ENCODE results near the gene MMP2.

MMP2 gene

DNA sequence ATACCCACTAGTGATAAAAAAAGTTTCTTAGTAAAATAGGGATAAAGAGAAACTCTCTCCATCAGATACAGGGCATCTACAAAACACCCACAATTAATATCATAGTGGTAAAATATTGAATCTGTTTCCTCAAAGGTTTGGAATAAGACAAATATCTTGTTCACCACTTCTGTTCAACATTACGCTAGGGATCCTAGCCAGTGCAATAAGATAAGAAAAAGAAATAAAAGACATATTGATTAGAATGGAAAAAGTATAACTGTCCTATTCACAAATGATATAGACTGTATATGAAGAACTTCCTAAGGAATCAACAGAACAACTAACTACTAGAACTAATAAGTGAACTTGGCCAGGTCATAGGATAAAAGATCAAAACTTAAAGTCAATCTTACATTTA is 42.8 kb downstream of the MMP2 start:
- DNase-seq (ENCODE audit: low spot score), result no peak

DNA sequence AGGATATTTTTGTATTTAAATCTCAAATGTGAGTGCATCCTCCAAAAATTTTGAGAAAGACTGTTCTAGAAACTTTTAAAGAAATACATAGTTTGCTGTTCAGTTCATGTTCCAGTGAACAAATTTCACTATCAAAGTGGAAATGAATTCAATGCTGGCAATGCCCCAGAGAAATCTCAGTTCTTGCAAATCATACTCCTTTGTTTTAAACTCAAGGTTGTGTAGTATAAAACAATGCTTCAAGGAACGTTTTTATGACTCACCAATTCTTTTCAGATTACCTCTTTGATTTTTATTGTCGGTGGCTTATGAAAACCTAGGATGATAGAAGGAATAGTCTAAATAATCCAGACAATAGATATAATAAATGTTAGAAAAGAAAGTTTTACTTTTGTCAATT is 47.4 kb downstream of the MMP2 start:
- no peak for DNase-seq (ENCODE audit: low spot score)

DNA sequence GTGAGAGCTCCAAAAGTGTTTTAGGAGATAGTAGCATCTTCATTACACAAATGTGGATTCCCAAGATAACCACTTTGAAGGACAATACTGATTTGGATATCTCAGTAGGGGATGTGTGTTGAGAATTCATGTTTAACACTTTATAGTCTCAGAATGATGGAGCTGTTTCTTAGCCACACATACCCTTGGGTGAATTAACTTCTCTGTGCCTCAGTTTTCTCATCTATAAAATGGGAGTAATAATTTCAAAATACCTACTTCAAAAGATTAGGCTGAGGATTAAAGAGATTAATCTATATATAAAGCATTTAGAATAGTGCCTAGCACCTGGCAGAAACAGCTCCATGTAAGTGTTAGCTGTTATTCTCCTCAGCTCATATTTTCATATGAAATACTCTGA is 48.9 kb downstream of the MMP2 start:
- no peak for DNase-seq (ENCODE audit: low spot score)

DNA sequence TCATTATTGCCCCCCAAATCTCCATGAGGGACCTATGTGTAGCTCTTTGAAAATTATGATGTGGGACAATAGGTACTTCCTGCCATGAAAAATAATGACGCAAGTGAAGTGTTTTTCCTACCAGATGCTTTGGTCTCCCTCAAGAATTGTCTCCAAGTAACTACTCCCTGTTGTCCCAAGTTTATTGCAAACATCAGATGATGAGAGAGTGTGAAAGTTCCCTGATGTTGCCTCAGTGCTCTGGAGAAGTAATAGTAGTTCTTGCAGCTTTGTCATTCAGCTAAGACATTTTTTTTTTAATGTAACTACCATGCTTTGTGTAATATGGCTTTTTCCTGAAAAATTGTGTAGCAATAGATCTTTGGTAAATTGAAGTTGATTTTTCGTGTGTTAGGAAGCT is 50.0 kb downstream of the MMP2 start:
- no peak for DNase-seq (ENCODE audit: low spot score)

DNA sequence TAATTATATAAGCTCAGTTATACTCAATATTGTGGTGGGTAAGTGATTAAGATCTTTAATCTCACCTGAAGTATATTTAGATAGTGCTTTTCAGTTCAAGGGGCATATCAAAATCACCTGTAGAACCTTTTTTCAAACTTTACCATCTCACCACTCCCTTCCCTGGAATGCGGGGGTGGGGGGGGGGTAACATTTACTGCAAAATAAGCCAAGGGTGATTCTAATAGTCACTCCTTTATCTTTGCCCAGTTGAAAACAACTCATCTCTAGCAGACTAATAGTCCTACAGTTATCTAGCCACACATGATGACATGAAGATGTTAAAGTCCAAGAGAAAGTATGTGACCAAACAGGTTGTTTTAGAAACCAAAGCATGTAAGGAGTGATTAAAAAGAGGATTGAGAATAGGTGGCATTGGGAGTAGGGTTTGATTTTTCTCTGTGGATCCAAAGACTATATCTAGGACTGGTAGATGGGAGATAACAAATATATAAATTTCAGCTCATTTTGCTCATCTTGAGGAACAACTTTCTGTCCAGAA is 51.4 kb downstream of the MMP2 start:
- no peak for DNase-seq (ENCODE audit: low spot score)

DNA sequence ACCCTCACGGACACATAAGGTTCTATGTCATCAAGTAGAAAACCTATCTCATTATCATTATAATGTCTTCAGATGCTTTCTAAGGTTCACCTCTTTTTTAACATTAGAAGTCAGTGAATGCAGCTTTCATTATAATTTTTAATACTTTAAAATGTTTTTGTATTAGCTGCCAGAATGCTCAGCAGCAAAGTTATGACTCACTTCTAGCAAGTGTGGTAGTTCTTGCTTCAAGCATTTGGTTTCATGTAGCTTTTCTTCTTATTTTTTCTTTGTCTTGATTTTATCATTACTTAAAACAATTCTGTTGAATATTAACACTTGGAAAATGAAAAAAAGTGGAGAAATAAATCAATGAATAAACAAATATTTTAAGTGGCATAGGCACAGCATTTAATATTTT is 53.2 kb downstream of the MMP2 start:
- DNase-seq (ENCODE audit: low spot score), result no peak

DNA sequence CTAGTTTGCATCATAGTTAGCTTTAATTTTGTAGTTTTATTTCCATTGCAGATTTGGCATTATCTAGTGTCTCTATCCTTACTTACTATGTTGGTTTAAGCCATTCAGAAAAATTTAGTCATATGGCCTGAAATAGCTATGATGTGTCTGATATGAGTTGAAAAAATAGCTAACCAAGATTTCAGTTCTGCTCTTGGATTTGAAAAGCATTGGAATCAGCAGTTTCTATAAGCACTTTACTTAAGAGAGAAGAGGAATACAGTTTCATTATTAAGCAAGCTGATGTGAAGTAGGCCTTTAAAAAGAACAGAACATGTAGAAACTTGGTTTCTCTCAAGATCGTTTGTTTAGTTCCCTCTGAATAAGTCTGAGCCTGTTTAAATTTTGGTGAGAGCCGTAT is 55.8 kb downstream of the MMP2 start:
- no peak for DNase-seq (ENCODE audit: low spot score)

DNA sequence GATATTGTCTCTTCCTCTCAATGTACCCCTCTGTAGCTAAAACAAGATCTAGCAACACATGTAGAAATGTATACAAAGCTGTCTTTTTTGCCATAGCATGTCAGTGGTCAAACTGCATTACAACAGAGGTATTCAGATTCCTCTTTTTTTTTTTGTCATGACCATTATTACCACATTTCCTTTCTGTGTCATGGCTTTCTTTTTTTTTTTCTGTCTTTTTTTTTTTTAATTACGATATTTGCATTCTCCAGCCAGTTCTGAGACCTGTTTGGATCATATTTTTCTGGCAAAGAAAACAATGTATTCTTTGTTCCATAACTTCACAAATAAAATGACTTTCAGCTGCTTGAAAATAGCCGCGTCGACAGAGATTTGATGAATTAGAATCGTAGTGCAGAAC is 60.1 kb downstream of the MMP2 start:
- DNase-seq (ENCODE audit: low spot score), result no peak

DNA sequence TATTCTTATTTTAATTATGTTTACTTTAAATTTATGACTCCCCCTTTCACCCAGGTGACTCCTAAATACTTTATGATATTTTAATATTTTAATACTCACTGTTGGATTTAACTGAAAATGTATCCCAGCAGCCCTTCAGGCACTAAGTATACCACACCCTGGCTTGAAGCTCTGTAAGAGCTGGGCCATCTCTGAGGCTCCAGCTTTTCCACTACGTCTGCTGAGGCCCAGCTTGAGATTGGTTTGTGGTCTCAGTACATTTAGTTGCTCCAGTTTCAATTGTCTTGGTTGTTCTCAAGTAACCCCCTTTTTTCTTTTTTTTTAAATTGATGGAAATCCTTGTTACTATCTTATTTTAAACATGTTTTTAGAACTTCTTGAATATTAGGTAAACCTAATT is 60.5 kb downstream of the MMP2 start:
- DNase-seq (ENCODE audit: low spot score), result no peak

DNA sequence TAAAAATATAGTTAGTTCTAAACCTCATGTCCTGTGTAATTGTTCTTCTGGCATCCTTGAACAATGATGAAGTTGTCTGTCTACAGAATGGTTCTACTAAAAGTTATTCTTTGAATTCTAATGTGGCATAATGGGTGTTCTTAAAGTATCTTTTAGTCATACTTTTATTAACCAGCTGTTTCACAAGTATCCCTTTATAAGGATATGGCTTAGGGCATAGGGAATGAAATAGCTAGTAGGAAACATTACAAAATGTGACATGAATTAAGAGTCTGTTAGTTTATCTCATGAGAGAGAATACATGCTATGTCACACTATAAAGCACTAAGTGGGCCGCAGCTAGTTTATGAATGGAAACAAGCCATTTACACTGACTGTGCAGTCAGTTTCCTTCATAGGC is 61.2 kb downstream of the MMP2 start:
- no peak for DNase-seq (ENCODE audit: low spot score)

DNA sequence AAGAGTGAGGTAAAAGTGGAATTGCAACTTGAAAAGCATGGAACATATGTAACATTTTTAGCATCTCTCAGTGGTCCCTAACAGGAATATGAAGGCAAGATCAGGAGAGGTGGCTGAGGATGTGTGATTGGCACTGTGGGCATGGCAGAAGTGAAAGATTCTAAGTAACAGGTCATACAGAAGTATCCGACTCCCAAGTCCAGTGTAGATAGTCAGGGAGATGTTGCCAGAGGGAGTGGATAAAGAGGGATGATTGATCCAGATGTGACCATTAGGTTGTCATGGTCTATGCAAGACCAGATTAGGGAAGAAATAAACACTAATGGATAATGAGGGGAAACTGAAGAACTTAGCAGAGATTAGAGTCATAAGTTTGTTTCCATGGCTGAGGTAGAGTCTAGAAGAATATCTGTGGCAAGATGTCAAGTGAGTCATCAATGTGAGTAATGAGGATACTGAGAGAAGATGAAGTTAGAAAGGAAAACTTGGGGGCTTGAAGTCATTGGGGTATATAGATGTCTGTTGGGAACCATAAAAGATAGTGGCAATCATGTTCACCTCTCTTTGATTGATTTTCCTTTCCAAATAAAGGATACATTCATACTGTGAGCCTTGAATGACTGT is 63.6 kb downstream of the MMP2 start:
- peak; percentile 1 for DNase-seq (ENCODE audit: low spot score)

DNA sequence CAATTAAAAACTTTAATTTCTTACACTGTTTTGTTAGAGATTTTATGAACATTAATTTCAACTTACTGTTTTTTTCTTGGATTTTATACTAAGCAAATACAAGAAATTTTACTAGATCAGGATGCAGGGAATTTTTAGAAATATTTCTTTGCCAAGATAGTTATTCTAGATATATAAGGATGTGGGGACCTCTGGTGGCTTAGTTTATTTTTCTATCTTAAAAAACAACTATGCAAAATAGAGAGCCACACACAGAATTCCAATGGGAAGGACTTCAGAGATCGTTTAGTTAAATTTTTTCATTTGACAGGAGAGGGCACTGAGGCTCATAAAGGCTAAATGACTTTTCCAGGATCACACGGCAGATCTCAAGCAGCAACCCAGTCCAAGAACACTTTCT is 64.5 kb downstream of the MMP2 start:
- no peak for DNase-seq (ENCODE audit: low spot score)

DNA sequence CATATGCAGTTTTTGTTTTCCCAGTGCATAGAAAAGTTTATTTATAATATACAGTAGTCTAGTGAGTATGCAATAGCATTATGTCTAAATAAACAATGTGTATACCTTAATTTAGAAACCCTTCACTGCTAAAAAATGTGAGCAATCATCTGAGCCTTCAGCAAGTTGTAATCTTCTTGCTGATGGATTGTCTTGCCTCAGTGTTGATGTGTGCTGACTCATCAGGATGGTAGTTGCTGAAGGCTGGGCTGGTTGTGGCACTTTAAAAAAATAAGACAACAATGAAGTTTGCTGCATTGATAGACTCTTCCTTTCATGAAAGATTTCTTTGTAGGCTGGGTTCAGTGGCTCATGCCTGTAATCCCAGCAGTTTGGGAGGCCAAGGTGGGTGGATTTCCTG is 73.6 kb downstream of the MMP2 start:
- no peak for DNase-seq (ENCODE audit: low spot score)

DNA sequence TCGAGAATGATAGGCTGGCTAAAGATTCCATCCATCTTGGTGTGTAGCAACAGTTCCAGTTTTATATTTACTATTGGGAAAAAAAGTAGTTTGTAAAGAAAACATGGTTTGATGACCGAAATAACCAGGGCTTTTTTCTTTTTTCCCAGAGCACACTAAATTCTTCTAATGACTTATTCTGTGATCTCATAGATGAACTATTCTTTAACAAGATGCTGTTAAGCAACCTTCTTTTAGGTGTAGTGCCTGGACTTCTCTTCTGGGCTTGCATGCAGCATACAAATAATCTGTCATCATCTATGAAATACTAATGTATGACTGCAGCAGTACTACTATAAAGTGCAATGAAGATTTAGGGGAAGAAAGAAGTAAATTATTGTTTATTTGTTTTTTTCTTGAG is 76.4 kb downstream of the MMP2 start:
- no peak for DNase-seq (ENCODE audit: low spot score)
